GM23338 (cell line): ENCODE data around the gene RNF213. TPM values are rescaled to one million over a fixed set of nuclear protein-coding genes. Genes with fewer than 3 reads are reported as not detected.

ENCODE experiments used
- ATAC-seq: fragments of 200-7000 bp; cut with Tn5 transposase; 3 replicates; pipeline ENCODE4 v1.9.1; 2020
- DNase-seq: peaks from one replicate; pipeline ENCODE4 v3.0.0-alpha.2; 2015; ENCODE audit warnings: low spot score
- H2AFZ ChIP-seq: fragments of 200-600 bp; sonication (generic); 2 replicates; pipeline ENCODE4 v1.8.0; 2016; ENCODE audit warnings: antibody characterized with exemption, mild to moderate bottlenecking, moderate library complexity
- H3F3A ChIP-seq: fragments of 200-600 bp; sonication (generic); replicated peaks from 2 replicates; pipeline ENCODE4 v1.8.0; 2017; ENCODE audit warnings: antibody characterized with exemption, mixed run types, low read depth
- H3K27ac ChIP-seq: fragments of 200-600 bp; sonication (generic); 2 replicates; pipeline ENCODE4 v1.6.1; 2016; ENCODE audit warnings: low read depth
- H3K27me3 ChIP-seq: fragments of 200-600 bp; sonication (generic); 2 replicates; pipeline ENCODE4 v1.8.0; 2016; ENCODE audit warnings: mild to moderate bottlenecking, mixed run types, moderate library complexity; ENCODE audit not compliant: insufficient read depth
- H3K36me3 ChIP-seq: fragments of 200-600 bp; sonication (generic); 2 replicates; pipeline ENCODE4 v1.8.0; 2016; ENCODE audit warnings: mild to moderate bottlenecking; ENCODE audit not compliant: insufficient read depth
- H3K4me1 ChIP-seq: fragments of 200-600 bp; sonication (generic); 2 replicates; pipeline ENCODE4 v1.8.0; 2016; ENCODE audit warnings: mild to moderate bottlenecking, moderate library complexity; ENCODE audit not compliant: insufficient read depth
- H3K4me2 ChIP-seq: fragments of 200-600 bp; sonication (generic); 2 replicates; pipeline ENCODE4 v1.7.1; 2017; ENCODE audit warnings: mixed run types
- H3K4me3 ChIP-seq: fragments of 200-600 bp; sonication (generic); 2 replicates; pipeline ENCODE4 v1.6.1; 2016; ENCODE audit warnings: mixed run types
- H3K79me2 ChIP-seq: fragments of 200-600 bp; sonication (generic); replicated peaks from 2 replicates; pipeline ENCODE4 v1.8.0; 2017; ENCODE audit warnings: mild to moderate bottlenecking; ENCODE audit not compliant: insufficient read depth
- H3K9me2 ChIP-seq: fragments of 200-600 bp; sonication (generic); 2 replicates; pipeline ENCODE4 v1.8.0; 2017; ENCODE audit not compliant: insufficient read depth
- H4K20me1 ChIP-seq: fragments of 200-600 bp; sonication (generic); replicated peaks from 2 replicates; pipeline ENCODE4 v1.8.0; 2017; ENCODE audit warnings: mild to moderate bottlenecking; ENCODE audit not compliant: insufficient read depth
- H3K27ac Mint-ChIP-seq: 2 replicates; pipeline ENCODE4 v1.8.0; 2020; ENCODE audit warnings: inconsistent platforms, mild to moderate bottlenecking, moderate library complexity, mixed read lengths
- H3K27me3 Mint-ChIP-seq: 3 replicates; pipeline ENCODE4 v1.8.0; 2022; ENCODE audit warnings: low read depth, mild to moderate bottlenecking, moderate library complexity, mixed read lengths, inconsistent platforms; ENCODE audit not compliant: insufficient read depth, poor library complexity
- H3K36me3 Mint-ChIP-seq: 3 replicates; pipeline ENCODE4 v1.8.0; 2021; ENCODE audit warnings: low read depth, mild to moderate bottlenecking, inconsistent platforms, moderate library complexity, mixed read lengths
- H3K4me1 Mint-ChIP-seq: 3 replicates; pipeline ENCODE4 v1.8.0; 2020; ENCODE audit warnings: mild to moderate bottlenecking, inconsistent platforms, mixed read lengths
- H3K4me3 Mint-ChIP-seq: 3 replicates; pipeline ENCODE4 v1.8.0; 2021; ENCODE audit warnings: moderate library complexity, mild to moderate bottlenecking, inconsistent platforms, mixed read lengths
- H3K9me3 Mint-ChIP-seq: 3 replicates; pipeline ENCODE4 v1.8.0; 2020; ENCODE audit warnings: moderate library complexity, mild to moderate bottlenecking, inconsistent platforms, mixed read lengths
- EZH2 ChIP-seq: fragments of 200-600 bp; sonication (generic); IDR thresholded peaks from one replicate; pipeline ENCODE4 v1.8.0; 2017; ENCODE audit warnings: antibody characterized with exemption, mild to moderate bottlenecking, low read depth; ENCODE audit not compliant: unreplicated experiment
- ZNF114 ChIP-seq: fragments of 250-450 bp; sonication (Bioruptor Pico); IDR thresholded peaks from 2 replicates; pipeline ENCODE4 v1.5.0; 2020; ENCODE audit warnings: mild to moderate bottlenecking, moderate library complexity
- ZNF331 ChIP-seq: fragments of 250-450 bp; sonication (Bioruptor Pico); IDR thresholded peaks from 2 replicates; pipeline ENCODE4 v1.5.0; 2020; ENCODE audit warnings: low read depth, mild to moderate bottlenecking, moderate library complexity
- polyA plus RNA-seq: library from polyadenylated mRNA; unstranded; fragments of >200 nt; fragmentation: Nextera tagmentation; extraction: Ambion mirVana; gene quantifications from 2 replicates; pipeline ENCODE4 v1.2.1, GENCODE V29; 2016
- total RNA-seq: library from RNA; depleted of rRNA; stranded (reverse); fragments of >200 nt; shearing (Covaris generic); gene quantifications from 2 replicates; pipeline ENCODE4 v1.2.3, GENCODE V29; 2014
- TF ChIP-seq, protein P1 (sequence below): IDR thresholded peaks from 2 replicates; pipeline ENCODE4 v1.6.1; 2016; ENCODE audit warnings: antibody characterized with exemption
- TF ChIP-seq, protein P2 (sequence below): IDR thresholded peaks from one replicate; pipeline ENCODE4 v1.6.1; 2018; ENCODE audit warnings: antibody characterized with exemption; ENCODE audit not compliant: unreplicated experiment

Gene RNF213
- total and polyA plus RNA-seq, 2 experiments from 2014 or later: 21.2 to 67.2 TPM

GRCh38 chr17:80294653-80295052 lies 34.0 kb downstream of the RNF213 start:
- Histone ChIP-seq H3K36me3 (peaks cover 29% of the 10 kb centered on the region), H3K4me3 (no peak overlapping the region), H3K27ac (no peak overlapping the region), H3K27me3 (no peaks in the 10 kb centered on the region), H3K9me2 (no peaks in the 10 kb centered on the region), H3K79me2 (no peaks in the 10 kb centered on the region), H3F3A (no peaks in the 10 kb centered on the region), H4K20me1 (no peaks in the 10 kb centered on the region; the same call in 1 of the 2 replicates), H3K4me1 (no peaks in the 10 kb centered on the region), H3K4me2 (no peak overlapping the region), H2AFZ (no peak overlapping the region)
- peaks cover 9% of the 10 kb centered on the region for H3K27me3 Mint-ChIP-seq
- ATAC-seq (no peak), DNase-seq (no peak)
- peaks cover 2% of the 10 kb centered on the region; the same call in 2 of the 3 replicates for H3K9me3 Mint-ChIP-seq
- H3K27ac Mint-ChIP-seq: no peak overlapping the region
- no peaks in the 10 kb centered on the region for H3K4me1 Mint-ChIP-seq
- H3K4me3 Mint-ChIP-seq: no peak overlapping the region
- TF ChIP-seq, protein P1, sequence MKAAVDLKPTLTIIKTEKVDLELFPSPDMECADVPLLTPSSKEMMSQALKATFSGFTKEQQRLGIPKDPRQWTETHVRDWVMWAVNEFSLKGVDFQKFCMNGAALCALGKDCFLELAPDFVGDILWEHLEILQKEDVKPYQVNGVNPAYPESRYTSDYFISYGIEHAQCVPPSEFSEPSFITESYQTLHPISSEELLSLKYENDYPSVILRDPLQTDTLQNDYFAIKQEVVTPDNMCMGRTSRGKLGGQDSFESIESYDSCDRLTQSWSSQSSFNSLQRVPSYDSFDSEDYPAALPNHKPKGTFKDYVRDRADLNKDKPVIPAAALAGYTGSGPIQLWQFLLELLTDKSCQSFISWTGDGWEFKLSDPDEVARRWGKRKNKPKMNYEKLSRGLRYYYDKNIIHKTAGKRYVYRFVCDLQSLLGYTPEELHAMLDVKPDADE: no peak
- peaks cover 73% of the 10 kb centered on the region for H3K36me3 Mint-ChIP-seq

- no peaks in the 10 kb centered on the region for H3K79me2 ChIP-seq
- no peak overlapping the region for H3K4me3 ChIP-seq
- peaks cover 3% of the 10 kb centered on the region; the same call in 2 of the 3 replicates for H3K9me3 Mint-ChIP-seq
- H3K27ac Mint-ChIP-seq: no peak overlapping the region
- H2AFZ ChIP-seq: no peak overlapping the region
- DNase-seq: no peak
- no peaks in the 10 kb centered on the region for H3K27me3 ChIP-seq
- no peak overlapping the region for H3K4me2 ChIP-seq
- no peak overlapping the region for H3K27ac ChIP-seq
- peaks cover 34% of the 10 kb centered on the region for H3K36me3 ChIP-seq
- no peak for ATAC-seq
- H3K4me1 ChIP-seq: no peaks in the 10 kb centered on the region
- no peaks in the 10 kb centered on the region for H3K4me1 Mint-ChIP-seq
- no peaks in the 10 kb centered on the region for H3F3A ChIP-seq
- H3K36me3 Mint-ChIP-seq: peaks cover 73% of the 10 kb centered on the region
- no peak for TF ChIP-seq ZNF114 (CRISPR knock-in tag)
- TF ChIP-seq, protein P2, sequence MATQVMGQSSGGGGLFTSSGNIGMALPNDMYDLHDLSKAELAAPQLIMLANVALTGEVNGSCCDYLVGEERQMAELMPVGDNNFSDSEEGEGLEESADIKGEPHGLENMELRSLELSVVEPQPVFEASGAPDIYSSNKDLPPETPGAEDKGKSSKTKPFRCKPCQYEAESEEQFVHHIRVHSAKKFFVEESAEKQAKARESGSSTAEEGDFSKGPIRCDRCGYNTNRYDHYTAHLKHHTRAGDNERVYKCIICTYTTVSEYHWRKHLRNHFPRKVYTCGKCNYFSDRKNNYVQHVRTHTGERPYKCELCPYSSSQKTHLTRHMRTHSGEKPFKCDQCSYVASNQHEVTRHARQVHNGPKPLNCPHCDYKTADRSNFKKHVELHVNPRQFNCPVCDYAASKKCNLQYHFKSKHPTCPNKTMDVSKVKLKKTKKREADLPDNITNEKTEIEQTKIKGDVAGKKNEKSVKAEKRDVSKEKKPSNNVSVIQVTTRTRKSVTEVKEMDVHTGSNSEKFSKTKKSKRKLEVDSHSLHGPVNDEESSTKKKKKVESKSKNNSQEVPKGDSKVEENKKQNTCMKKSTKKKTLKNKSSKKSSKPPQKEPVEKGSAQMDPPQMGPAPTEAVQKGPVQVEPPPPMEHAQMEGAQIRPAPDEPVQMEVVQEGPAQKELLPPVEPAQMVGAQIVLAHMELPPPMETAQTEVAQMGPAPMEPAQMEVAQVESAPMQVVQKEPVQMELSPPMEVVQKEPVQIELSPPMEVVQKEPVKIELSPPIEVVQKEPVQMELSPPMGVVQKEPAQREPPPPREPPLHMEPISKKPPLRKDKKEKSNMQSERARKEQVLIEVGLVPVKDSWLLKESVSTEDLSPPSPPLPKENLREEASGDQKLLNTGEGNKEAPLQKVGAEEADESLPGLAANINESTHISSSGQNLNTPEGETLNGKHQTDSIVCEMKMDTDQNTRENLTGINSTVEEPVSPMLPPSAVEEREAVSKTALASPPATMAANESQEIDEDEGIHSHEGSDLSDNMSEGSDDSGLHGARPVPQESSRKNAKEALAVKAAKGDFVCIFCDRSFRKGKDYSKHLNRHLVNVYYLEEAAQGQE: no peak
- no peak for TF ChIP-seq ZNF331
- TF ChIP-seq EZH2: no peak
- no peaks in the 10 kb centered on the region; the same call in 1 of the 2 replicates for H4K20me1 ChIP-seq
- no peak overlapping the region for H3K4me3 Mint-ChIP-seq
- H3K9me2 ChIP-seq: no peaks in the 10 kb centered on the region
- H3K27me3 Mint-ChIP-seq: peaks cover 10% of the 10 kb centered on the region
Measured at GRCh38 chr17:80295146-80295545, 34.5 kb downstream of the RNF213 start.

DNA sequence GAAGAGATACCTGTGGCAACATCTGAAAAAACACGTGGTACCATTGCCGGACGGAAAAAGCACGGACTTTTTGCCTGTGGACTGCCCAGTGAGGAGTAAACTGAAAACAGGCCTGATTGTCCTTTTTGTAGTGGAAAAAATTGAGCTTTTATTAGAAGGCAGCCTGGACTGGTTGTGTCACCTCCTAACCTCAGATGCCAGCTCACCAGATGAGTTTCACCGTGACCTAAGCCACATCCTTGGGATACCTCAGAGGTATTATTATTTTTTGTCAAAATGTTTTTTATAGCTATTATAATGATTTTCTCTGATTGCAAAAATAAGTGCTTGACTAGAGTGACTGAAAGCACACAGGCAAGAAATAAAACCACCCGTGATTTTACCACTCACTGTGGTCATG lies 34.9 kb downstream of the RNF213 start:
- H3K27me3 ChIP-seq: no peaks in the 10 kb centered on the region
- H3K4me1 ChIP-seq: no peaks in the 10 kb centered on the region
- no peak overlapping the region for H3K27ac ChIP-seq
- Mint-ChIP-seq H3K27me3 (peaks cover 8% of the 10 kb centered on the region), H3K4me3 (no peak overlapping the region), H3K4me1 (no peaks in the 10 kb centered on the region), H3K27ac (no peak overlapping the region), H3K36me3 (peaks cover 73% of the 10 kb centered on the region), H3K9me3 (peaks cover 3% of the 10 kb centered on the region; the same call in 2 of the 3 replicates)
- TF ChIP-seq ZNF331: no peak
- no peaks in the 10 kb centered on the region; the same call in 1 of the 2 replicates for H4K20me1 ChIP-seq
- DNase-seq (no peak), ATAC-seq (no peak)
- no peak overlapping the region for H3K4me2 ChIP-seq
- no peaks in the 10 kb centered on the region for H3F3A ChIP-seq
- H3K79me2 ChIP-seq: no peaks in the 10 kb centered on the region
- H2AFZ ChIP-seq: no peak overlapping the region
- H3K36me3 ChIP-seq: peaks cover 34% of the 10 kb centered on the region
- H3K9me2 ChIP-seq: no peaks in the 10 kb centered on the region
- H3K4me3 ChIP-seq: no peak overlapping the region
